GM12873 (cell line): Measurements from ENCODE around the gene VSIG10L2.

Source experiments
- CTCF ChIP-seq: IDR thresholded peaks from 2 replicates; pipeline ENCODE4 v1.5.1; 2012; ENCODE audit warnings: low read depth, mild to moderate bottlenecking, moderate library complexity, low read length, control low read depth; ENCODE audit not compliant: insufficient read depth; ENCODE audit errors: missing control alignments

Gene VSIG10L2

DNA sequence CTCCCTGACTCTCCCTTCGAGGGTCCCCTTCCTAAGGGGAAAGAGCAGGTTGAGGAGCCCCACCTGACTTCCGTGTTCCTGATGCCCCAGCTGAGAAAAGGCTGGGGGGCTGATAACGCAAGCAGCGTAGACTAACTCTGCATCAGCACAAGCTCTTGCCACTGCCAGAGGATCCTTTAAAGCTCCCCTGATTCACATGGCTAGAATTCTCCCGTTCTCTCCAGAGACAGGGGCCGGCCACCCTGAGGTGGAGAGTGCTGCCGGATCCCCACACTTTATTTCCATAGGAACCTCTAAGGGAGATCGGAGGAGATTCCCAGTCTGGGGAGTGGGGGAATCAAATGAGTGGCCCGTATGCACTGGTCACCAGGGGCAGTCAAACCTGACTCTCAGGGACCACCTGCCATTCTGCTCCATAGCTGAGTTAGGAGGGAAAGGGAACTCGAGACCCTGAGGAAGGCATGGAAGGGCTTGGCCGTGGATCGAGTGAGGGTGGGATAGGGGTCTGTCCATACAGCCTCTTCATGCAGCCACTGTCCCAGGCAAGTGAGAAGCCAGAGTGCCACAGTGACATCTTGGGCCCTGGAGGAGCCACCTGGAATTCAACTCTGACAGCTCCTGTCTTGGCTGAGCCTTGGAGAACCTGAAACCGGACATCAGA, 1.4 kb upstream of the VSIG10L2 start:
- TF ChIP-seq CTCF: no peak

GRCh38 chr11:125945011-125945796, 640 bp upstream of the VSIG10L2 start:
- no peak for TF ChIP-seq CTCF

DNA sequence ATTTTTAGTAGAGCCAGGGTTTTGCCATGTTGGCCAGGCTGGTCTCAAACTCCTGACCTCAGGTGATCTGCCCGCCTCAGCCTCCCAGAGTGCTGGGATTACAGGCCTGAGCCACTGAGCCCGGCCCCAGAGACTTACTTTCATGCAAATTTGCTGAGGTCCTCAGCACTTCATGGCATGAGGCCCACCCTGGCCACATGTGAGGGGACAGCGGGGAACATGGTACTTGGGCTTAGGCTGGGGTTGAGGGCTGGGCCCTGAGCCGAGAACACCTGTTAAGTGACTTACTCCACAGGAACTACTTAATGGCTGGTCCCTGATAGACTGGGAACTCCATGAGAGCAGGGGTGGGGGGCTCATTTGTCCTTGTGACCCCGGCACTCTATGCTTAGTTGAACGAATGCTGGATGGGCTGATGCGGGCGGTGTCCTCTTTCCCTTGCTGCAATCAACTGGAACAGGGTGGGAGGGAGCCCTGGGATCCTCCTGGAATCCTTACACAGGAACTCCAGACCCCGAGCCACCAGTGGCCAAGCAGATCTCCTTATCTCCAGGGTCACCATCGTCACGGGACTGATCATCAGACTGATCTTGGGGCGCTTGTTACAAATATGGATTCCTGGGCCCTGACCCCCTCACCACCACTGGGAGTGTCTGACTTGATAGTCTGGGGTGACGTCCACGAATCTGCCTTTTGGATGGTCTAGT, 1.0 kb downstream of the VSIG10L2 start:
- TF ChIP-seq CTCF: no peak

- no peak for TF ChIP-seq CTCF
Observed at GRCh38 chr11:125947419-125948277, 1.8 kb downstream of the VSIG10L2 start.

DNA sequence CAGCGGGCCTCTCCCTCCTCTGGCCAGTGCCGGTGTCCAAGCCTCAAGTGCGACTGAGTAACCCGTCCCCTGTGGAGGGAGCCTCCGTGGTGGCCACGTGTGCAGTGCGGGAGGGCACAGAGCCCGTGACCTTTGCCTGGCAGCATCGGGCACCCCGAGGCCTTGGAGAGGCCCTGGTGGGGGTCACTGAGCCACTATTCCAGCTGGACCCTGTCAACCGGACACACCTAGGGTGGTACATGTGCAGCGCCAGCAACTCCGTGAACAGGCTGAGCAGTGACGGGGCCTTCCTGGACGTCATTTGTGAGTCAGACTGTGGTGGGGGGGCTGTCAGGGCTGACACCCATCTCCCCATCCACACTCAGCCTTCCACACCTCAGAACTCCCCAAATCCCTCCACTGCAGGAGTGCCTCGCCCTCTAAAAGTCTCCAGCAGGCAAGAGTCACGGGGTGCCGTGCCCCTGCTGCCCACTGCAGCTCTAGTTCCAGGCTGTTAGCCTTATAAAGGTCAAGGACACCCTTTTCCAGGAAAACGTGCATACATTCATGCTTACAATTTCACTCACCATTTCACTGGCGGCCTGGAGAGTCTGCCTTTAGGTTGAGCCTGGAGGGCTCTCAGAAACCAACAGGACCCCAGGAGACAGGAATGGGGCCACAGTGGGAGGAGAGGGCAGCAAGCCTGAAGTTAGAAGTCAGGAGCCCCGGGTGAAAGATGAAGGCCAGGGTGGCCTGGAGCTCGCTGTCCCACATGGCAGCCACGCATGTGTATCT, 2.6 kb downstream of the VSIG10L2 start:
- no peak for TF ChIP-seq CTCF

DNA sequence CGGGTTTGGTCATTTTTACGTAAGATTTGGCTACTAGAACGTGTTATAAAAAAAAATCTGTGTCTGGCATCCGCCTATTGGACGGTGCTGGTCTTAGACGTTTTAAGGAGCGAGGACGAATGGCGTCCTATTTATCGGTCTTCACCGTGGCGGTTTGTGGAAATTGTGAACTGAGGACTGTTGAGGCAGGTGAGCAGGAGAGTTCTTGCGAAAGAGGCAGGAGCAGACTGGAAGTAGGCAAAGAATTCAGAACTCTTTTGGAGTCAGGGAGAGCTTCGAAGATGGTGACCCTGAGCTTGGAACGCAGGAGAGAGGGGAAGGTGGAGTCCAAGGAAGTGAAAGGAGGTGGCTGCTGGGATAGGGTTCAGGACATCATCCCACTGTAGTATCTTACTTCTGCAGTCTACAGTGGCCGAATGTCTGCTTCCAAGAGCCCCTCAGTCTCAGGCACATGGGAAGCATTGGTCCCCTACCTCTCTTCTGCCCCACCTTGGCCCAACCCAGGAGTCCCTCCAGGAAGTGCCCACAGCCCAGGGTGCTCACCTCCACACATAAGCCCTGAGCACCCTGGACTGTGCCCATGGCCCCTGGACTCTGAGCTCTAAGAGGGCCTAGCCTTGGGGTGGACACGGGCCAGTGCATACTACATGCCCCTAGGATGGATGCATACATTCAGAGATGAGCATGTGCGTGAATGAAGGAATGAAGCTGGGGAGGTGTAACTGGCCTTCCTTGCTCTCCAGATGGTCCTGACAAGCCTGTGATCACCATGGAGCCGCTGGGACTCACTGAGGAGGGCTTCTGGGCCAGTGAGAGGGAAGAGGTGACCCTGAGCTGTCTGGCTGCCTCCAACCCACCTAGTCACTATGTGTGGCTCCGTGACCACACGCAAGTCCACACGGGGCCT, 3.7 kb downstream of the VSIG10L2 start:
- TF ChIP-seq CTCF: no peak
